Esophagus (tissue), 2 donors: ENCODE data around the gene FAM53B. TPM values are rescaled to one million over a fixed set of nuclear protein-coding genes. Genes with fewer than 3 reads are reported as not detected.

Experiments
- polyA plus RNA-seq, 2 donors: library from polyadenylated mRNA; stranded (reverse); fragments of 200-250 nt; gene quantifications; one replicate each; pipeline ENCODE4 v1.2.3, GENCODE V29; 2013
- donor health status: healthy with polysubstance abuse.
- donor health status: Bipolar disorder and iron deficiency.

The FAM53B gene
- polyA plus RNA-seq, 2 donors = 9.0 to 16.8 TPM

Other genes starting within 250 kb of the FAM53B start
- 10 to 100 TPM in 1 of 2 donors, 1 to 10 TPM in 1; 7.1 to 15.3 TPM for gene EEF1AKMT2, start 47.5 kb upstream of the FAM53B start, polyA plus RNA-seq
- 1 to 10 TPM; 5.1 to 6.9 TPM for gene ABRAXAS2, start 57.4 kb upstream of the FAM53B start, polyA plus RNA-seq
- gene ZRANB1, start 197.7 kb upstream of the FAM53B start, polyA plus RNA-seq = 10 to 100 TPM in 1 of 2 donors, 1 to 10 TPM in 1; 9.3 to 10.4 TPM